ENCODE measurements around the gene HRNR.
"Not testable (repeated sequence)": the region's sequence is repeated elsewhere in the genome, so short reads cannot be mapped to it uniquely, and the experiment has no call there.

The HRNR gene

DNA sequence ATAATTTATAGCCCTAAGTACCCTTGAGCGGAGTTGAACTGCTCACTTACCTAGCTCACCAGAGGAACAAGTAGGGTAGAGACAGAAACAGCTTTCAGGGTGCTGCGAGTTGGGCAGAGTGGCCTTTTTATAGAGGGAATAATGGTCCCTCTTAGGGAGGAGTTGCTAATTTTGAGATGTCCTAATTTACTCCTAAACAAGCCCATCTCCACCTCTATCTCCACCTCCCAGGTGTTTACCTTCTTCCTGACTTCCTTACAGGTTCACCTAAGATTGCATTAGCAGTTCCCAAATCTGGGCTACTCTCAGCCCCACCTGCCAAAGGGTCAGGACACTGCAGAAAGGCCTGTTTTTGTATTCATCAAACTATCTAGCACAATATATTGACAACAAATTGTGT, at the start of gene HRNR:
Gene HRNR (minus strand): TSS at position 101 of the 400 bp plus-strand sequence. CDS start 940 bp downstream, outside the sequence.
- no peaks in the 10 kb centered on the region for H3K36me3 ChIP-seq (ENCODE audit: control insufficient read depth, insufficient read depth, low read length)
- H3K9me3 ChIP-seq (ENCODE audit: control insufficient read depth, insufficient read depth, low read length): peaks cover 5% of the 10 kb centered on the region
- no peak within 1 kb of the TSS for H3K9ac ChIP-seq (ENCODE audit: low read depth, low read length)
- no peak within 1 kb of the TSS for H3K4me3 ChIP-seq (ENCODE audit: low read depth, low read length)
- H3K4me1 ChIP-seq (ENCODE audit: control insufficient read depth, insufficient read depth, low read length): no peaks in the 10 kb centered on the region
- H3K27me3 ChIP-seq (ENCODE audit: control insufficient read depth, insufficient read depth, low read length): no peaks in the 10 kb centered on the region

DNA sequence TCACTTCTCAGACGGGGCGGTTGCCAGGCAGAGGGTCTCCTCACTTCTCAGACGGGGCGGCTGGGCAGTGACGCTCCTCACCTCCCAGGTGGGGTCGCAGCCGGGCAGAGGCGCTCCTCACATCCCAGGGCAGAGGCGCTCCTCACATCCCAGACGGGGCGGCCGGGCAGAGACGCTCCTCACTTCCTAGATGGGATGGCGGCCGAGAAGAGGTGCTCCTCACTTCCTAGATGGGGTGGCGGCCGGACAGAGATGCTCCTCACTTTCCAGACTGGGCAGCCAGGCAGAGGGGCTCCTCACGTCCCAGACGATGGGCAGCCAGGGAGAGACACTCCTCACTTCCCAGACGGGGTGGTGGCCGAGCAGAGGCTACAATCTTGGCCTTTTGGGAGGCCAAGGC, 32.4 kb upstream of the HRNR start:
- peaks cover 11% of the 10 kb centered on the region for H3K9me3 ChIP-seq (ENCODE audit: control insufficient read depth, insufficient read depth, low read length)
- H3K4me3 ChIP-seq (ENCODE audit: low read depth, low read length); H3K36me3 ChIP-seq (ENCODE audit: control insufficient read depth, insufficient read depth, low read length); H3K4me1 ChIP-seq (ENCODE audit: control insufficient read depth, insufficient read depth, low read length); H3K27me3 ChIP-seq (ENCODE audit: control insufficient read depth, insufficient read depth, low read length); H3K9ac ChIP-seq (ENCODE audit: low read depth, low read length): not testable (repeated sequence)

DNA sequence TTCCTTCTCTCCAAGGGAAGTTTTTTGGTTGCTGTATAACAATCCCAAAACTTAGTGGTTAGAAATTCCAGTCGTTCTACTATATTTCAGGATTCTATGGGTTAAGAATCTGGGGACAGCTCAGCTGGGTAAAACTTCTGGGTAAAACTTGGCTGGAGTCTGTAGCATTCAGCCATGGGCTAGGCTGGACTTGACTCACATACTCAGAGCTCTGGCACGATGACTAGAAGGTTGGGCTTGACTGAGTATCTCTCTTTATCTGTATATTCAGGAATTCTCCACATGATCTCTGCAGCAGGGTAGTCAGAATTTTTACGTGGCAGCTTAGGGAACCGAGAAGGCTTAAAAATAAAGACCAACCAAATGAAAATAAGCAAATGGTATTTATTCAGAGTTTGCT, 28.2 kb upstream of the HRNR start:
- Histone ChIP-seq H3K4me3 (ENCODE audit: low read depth, low read length) (no peak overlapping the region), H3K27me3 (ENCODE audit: control insufficient read depth, insufficient read depth, low read length) (no peaks in the 10 kb centered on the region), H3K9ac (ENCODE audit: low read depth, low read length) (no peak overlapping the region), H3K36me3 (ENCODE audit: control insufficient read depth, insufficient read depth, low read length) (no peaks in the 10 kb centered on the region), H3K9me3 (ENCODE audit: control insufficient read depth, insufficient read depth, low read length) (peaks cover 11% of the 10 kb centered on the region), H3K4me1 (ENCODE audit: control insufficient read depth, insufficient read depth, low read length) (no peaks in the 10 kb centered on the region)

DNA sequence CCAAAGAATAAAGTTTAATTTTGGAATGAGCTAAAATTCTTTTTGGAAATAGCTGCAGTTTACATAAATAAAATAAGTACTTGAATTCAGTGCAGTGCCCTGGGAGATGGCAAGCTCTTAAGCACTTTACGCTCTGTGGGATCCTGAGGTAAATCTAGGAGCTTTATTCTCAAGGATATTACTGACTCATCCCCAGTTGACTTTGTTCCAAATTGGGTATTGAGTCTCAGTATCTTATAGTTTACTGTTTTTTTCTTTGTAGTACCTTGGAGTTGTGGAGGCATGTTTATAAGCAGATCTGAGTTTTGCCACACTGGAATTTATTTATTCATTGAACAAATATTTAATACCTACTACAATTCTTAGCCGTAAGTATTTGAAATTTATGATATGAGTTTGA, 27.4 kb upstream of the HRNR start:
- H3K4me1 ChIP-seq (ENCODE audit: control insufficient read depth, insufficient read depth, low read length): no peaks in the 10 kb centered on the region
- H3K4me3 ChIP-seq (ENCODE audit: low read depth, low read length): no peak overlapping the region
- H3K27me3 ChIP-seq (ENCODE audit: control insufficient read depth, insufficient read depth, low read length): no peaks in the 10 kb centered on the region
- no peaks in the 10 kb centered on the region for H3K36me3 ChIP-seq (ENCODE audit: control insufficient read depth, insufficient read depth, low read length)
- H3K9ac ChIP-seq (ENCODE audit: low read depth, low read length): no peak overlapping the region
- H3K9me3 ChIP-seq (ENCODE audit: control insufficient read depth, insufficient read depth, low read length): peaks cover 11% of the 10 kb centered on the region

DNA sequence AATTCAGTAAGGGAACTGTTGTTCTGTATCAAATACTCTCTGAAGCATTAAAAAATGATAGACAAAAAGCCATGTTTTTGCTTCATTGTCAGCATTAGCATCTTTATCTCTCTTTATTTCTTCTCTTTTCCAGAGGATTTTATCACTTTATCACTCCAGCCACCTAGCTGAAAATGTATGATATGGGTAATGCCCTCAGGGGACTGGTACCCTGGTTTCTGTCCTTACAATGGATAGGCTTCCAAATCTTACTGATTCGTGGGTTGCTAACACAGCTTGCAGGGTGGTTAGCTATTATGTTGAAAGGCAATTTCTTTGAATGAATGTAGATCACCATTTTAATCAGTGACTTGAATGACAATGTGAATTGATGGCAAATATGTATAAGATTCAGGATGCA, 23.3 kb upstream of the HRNR start:
- Histone ChIP-seq H3K4me1 (ENCODE audit: control insufficient read depth, insufficient read depth, low read length) (no peaks in the 10 kb centered on the region), H3K36me3 (ENCODE audit: control insufficient read depth, insufficient read depth, low read length) (no peaks in the 10 kb centered on the region), H3K27me3 (ENCODE audit: control insufficient read depth, insufficient read depth, low read length) (no peaks in the 10 kb centered on the region), H3K9ac (ENCODE audit: low read depth, low read length) (no peak overlapping the region), H3K4me3 (ENCODE audit: low read depth, low read length) (no peak overlapping the region), H3K9me3 (ENCODE audit: control insufficient read depth, insufficient read depth, low read length) (no peaks in the 10 kb centered on the region)

DNA sequence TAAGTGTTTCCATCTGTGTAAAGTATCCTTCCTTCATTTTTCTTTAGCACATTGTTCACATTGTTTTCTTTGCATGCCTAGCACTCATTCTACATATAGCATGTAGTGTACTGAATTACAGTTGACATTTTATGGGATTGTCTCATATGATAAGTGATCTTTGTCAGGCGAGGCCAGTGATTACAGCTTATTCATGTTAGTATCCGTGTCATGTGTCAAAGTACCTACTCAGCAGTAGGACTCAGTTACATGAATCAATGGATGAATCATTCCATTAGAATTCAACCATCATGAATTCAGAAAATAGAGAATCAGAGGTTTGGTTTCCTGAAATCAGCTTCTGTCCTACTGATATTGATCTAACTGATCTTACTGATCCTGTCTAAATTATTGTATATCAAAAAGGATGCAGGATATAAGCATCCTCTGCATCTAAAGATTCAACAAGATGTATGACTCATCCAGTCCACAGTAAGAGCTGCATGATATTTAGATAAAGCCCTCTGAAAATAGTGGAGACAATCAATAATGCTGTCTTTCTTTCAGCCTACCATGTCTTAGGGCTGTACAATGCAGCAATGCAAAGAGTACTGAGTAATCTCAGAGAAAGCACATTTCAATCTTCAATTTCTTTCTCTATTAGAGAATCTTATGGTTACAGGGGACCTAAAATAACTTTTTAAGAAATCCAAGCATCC, 20.7 kb upstream of the HRNR start:
- Histone ChIP-seq H3K9ac (ENCODE audit: low read depth, low read length) (no peak overlapping the region), H3K27me3 (ENCODE audit: control insufficient read depth, insufficient read depth, low read length) (no peaks in the 10 kb centered on the region), H3K36me3 (ENCODE audit: control insufficient read depth, insufficient read depth, low read length) (no peaks in the 10 kb centered on the region), H3K9me3 (ENCODE audit: control insufficient read depth, insufficient read depth, low read length) (peaks cover 5% of the 10 kb centered on the region), H3K4me1 (ENCODE audit: control insufficient read depth, insufficient read depth, low read length) (no peaks in the 10 kb centered on the region), H3K4me3 (ENCODE audit: low read depth, low read length) (no peak overlapping the region)

DNA sequence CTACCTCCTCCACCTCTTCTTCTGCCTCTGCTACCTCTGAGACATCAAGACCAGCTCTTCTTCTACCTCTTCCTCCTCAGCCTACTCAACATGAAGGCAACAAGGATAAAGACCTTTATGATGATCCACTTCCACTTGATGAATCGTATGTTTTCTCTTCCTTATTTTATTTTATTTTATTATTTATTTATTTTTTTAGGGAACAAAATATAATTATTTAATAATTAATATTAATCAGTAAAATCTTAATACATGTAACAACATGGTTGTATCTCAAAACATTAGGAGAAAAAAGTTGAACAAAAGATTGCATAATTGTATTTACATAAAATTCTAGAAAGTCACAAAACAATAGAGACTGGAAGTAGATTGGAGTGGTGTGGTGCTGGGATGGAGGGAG, 13.1 kb upstream of the HRNR start:
- no peak overlapping the region for H3K9ac ChIP-seq (ENCODE audit: low read depth, low read length)
- H3K9me3 ChIP-seq (ENCODE audit: control insufficient read depth, insufficient read depth, low read length): peaks cover 5% of the 10 kb centered on the region
- H3K4me3 ChIP-seq (ENCODE audit: low read depth, low read length): no peak overlapping the region
- H3K4me1 ChIP-seq (ENCODE audit: control insufficient read depth, insufficient read depth, low read length): no peaks in the 10 kb centered on the region
- no peaks in the 10 kb centered on the region for H3K27me3 ChIP-seq (ENCODE audit: control insufficient read depth, insufficient read depth, low read length)
- H3K36me3 ChIP-seq (ENCODE audit: control insufficient read depth, insufficient read depth, low read length): no peaks in the 10 kb centered on the region

DNA sequence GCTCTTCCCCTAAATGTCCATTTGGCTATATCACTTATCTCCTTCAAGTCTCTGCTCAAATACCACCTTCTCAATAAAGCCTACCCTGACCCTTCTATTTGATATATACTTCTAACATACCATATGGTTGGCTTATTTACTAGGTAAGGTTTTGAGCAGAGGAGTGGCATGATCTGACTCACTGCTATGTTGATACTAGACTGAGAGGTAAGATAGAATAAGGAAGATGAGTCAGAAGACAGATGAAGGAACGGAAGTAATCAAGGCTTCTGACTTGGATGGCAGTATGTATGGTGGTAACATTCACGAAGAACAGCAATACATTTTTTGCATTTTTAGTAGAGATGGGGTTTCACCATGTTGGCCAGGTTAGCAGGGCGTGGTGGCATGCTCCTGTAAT, 4.8 kb upstream of the HRNR start:
- Histone ChIP-seq H3K4me1 (ENCODE audit: control insufficient read depth, insufficient read depth, low read length) (no peaks in the 10 kb centered on the region), H3K9me3 (ENCODE audit: control insufficient read depth, insufficient read depth, low read length) (peaks cover 5% of the 10 kb centered on the region), H3K27me3 (ENCODE audit: control insufficient read depth, insufficient read depth, low read length) (no peaks in the 10 kb centered on the region), H3K9ac (ENCODE audit: low read depth, low read length) (no peak overlapping the region), H3K4me3 (ENCODE audit: low read depth, low read length) (no peak overlapping the region), H3K36me3 (ENCODE audit: control insufficient read depth, insufficient read depth, low read length) (no peaks in the 10 kb centered on the region)

DNA sequence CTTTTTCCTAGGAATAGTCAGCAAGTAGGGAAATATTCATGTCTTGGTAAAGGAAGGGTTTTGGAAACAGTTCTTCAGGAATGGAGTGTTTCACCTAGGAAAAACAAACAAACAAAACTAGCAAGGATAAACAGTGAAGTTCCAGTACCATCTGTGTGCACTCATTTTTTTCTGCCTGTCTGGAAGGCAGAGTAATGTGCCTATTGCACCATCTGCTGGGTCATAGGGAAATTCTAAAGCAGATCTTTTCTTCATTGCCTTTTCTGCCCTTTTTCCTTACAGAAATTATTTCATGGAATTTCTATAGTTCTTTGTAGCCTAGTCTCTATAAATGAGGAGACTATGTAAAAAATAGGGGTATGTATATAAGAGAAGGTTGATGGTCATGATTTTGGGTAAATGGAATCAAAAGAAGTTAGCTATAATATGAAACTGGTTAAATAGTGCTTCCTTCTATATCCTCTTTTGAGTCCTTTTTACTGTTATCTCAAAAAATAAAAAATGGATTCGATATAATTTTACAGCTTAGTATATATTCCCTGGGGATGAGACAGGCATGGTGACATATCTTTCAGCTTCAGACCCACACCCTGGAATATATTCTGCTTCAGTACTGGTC, 3.4 kb upstream of the HRNR start:
- no peaks in the 10 kb centered on the region for H3K36me3 ChIP-seq (ENCODE audit: control insufficient read depth, insufficient read depth, low read length)
- H3K9me3 ChIP-seq (ENCODE audit: control insufficient read depth, insufficient read depth, low read length): peaks cover 5% of the 10 kb centered on the region
- no peak overlapping the region for H3K4me3 ChIP-seq (ENCODE audit: low read depth, low read length)
- H3K4me1 ChIP-seq (ENCODE audit: control insufficient read depth, insufficient read depth, low read length): no peaks in the 10 kb centered on the region
- no peaks in the 10 kb centered on the region for H3K27me3 ChIP-seq (ENCODE audit: control insufficient read depth, insufficient read depth, low read length)
- no peak overlapping the region for H3K9ac ChIP-seq (ENCODE audit: low read depth, low read length)

DNA sequence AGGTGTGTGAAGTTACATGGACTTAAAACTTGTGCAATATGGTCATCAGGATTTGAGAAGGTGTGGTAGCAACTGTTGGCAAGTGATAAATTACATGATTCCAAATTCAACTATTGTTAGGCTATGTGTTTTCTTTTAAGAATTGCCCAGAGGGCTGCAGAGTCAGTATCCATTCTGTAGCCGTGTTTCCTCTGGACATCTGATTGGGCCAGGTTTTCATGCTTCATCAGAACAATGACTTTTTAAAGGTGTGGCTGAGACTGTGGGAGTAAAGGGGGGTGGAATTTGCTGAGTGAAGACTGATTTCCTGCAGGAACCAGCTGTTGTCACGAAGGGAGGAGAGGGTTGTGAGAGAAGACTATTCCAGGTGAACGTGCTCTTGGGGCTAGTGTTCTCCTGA, 1.7 kb upstream of the HRNR start:
- Histone ChIP-seq H3K4me3 (ENCODE audit: low read depth, low read length) (no peak overlapping the region), H3K36me3 (ENCODE audit: control insufficient read depth, insufficient read depth, low read length) (no peaks in the 10 kb centered on the region), H3K9ac (ENCODE audit: low read depth, low read length) (no peak overlapping the region), H3K4me1 (ENCODE audit: control insufficient read depth, insufficient read depth, low read length) (no peaks in the 10 kb centered on the region), H3K9me3 (ENCODE audit: control insufficient read depth, insufficient read depth, low read length) (peaks cover 5% of the 10 kb centered on the region), H3K27me3 (ENCODE audit: control insufficient read depth, insufficient read depth, low read length) (no peaks in the 10 kb centered on the region)

DNA sequence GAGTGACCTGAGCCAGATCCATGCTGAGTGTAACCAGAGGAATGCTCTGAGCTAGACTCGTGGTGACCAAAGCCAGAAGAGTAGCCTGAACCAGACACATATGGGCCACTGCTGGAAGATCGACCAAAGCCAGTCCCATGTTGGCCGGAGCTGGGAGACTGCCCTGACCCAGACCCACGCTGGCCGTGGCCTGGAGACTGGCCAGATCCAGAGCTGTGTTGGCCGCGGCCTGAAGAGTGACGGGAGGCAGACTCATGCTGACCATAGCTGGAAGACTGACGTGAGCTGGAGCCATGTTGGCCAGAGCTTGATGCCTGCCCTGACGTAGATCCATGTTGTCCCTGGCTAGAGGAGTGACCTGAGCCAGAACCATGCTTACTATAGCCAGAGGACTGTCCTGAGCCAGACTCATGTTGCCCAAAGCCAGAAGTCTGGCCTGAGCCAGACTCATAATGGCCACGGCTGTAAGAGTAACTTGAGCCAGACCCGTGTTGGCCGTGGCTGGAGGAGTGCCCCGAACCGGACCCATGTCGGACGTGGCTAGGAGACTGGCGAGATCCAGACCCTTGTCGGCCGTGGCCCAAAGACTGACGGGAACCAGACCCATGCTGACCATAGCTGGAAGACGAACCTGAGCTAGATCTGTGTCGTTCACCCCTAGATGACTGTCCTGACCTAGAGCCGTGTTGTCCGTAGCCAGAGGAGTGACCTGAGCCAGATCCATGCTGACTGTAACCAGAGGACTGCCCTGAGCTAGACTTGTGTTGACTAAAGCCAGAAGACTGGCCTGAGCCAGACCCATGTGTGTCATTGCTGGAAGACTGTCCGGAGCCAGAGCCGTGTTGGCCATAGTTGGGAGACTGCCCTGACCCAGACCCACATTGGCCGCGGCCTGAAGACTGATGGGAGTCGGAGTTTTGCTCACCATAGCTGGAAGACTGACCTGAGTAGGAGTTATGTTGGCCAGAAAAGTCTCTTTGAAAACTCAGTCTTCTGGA, 3.5 kb downstream of the HRNR start:
- H3K9ac ChIP-seq (ENCODE audit: low read depth, low read length): no peak overlapping the region
- H3K9me3 ChIP-seq (ENCODE audit: control insufficient read depth, insufficient read depth, low read length): peaks cover 5% of the 10 kb centered on the region
- peaks cover 4% of the 10 kb centered on the region for H3K36me3 ChIP-seq (ENCODE audit: control insufficient read depth, insufficient read depth, low read length)
- no peaks in the 10 kb centered on the region for H3K4me1 ChIP-seq (ENCODE audit: control insufficient read depth, insufficient read depth, low read length)
- no peaks in the 10 kb centered on the region for H3K27me3 ChIP-seq (ENCODE audit: control insufficient read depth, insufficient read depth, low read length)
- no peak overlapping the region for H3K4me3 ChIP-seq (ENCODE audit: low read depth, low read length)
